Astrocyte of the spinal cord (primary cell): ENCODE measurements around the gene RHOBTB1.

ENCODE experiments used
- DNase-seq: peaks from one replicate; pipeline ENCODE4 v3.0.0; 2011; ENCODE audit warnings: low read depth, low spot score
- H3K4me3 ChIP-seq: 2 replicates; pipeline ENCODE4 v1.5.1; 2011; ENCODE audit warnings: low read depth, mild to moderate bottlenecking, low read length, moderate library complexity
- CTCF ChIP-seq: IDR thresholded peaks from 2 replicates; pipeline ENCODE4 v1.5.1; 2012; ENCODE audit warnings: low read depth, mild to moderate bottlenecking, low read length, inconsistent platforms
- in situ Hi-C: cut with HindIII; loops from 2 replicates; pipeline ENCODE4 v1.10.0; 2017; ENCODE audit warnings: low sequenced_read_pairs

Gene RHOBTB1

GRCh38 chr10:60934215-60935175, 9.5 kb downstream of the RHOBTB1 start:
- in situ Hi-C loops: no loop called here
- no peak for TF ChIP-seq CTCF
- DNase-seq: no peak
- H3K4me3 ChIP-seq: no peak overlapping the region

GRCh38 chr10:60932756-60933155, 11.2 kb downstream of the RHOBTB1 start:
- in situ Hi-C loops: no loop called here
- TF ChIP-seq CTCF: no peak
- no peak for DNase-seq
- no peak overlapping the region for H3K4me3 ChIP-seq

- DNase-seq: no peak
- no peak for TF ChIP-seq CTCF
Measured at GRCh38 chr10:60930237-60930636, 13.7 kb downstream of the RHOBTB1 start.

GRCh38 chr10:60921633-60922032, 22.4 kb downstream of the RHOBTB1 start:
- in situ Hi-C loops: no loop called here
- no peak for DNase-seq
- no peak for TF ChIP-seq CTCF
- no peak overlapping the region for H3K4me3 ChIP-seq

More at GRCh38 chr10:60930237-60930636, 13.7 kb downstream of the RHOBTB1 start:
- H3K4me3 ChIP-seq: no peak overlapping the region
- in situ Hi-C loops: no loop called here

GRCh38 chr10:60920479-60920878, 23.5 kb downstream of the RHOBTB1 start:
- DNase-seq: no peak
- in situ Hi-C loops: no loop called here
- TF ChIP-seq CTCF: no peak
- H3K4me3 ChIP-seq: no peak overlapping the region

DNA sequence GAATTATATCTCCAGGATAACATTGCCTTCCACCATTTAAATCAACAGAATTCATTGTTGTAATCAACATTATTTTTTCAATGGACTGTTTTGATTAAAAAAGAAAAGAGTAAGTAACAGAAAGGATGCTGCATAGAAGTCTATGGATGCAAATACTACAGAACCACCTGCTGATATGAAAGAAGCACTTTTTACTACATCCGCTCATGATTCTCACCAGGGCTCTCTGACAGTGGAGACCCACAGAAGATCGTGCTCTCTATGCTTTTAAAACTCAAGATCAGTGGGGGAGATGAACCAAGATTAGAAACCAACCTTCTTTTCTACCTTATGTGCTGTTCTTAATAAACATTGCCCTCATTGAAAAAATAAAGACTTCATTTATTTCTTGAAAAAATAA, 24.4 kb downstream of the RHOBTB1 start:
- in situ Hi-C loops: no loop called here
- TF ChIP-seq CTCF: no peak
- no peak overlapping the region for H3K4me3 ChIP-seq
- no peak for DNase-seq
